Epithelial cell of proximal tubule (primary cell): ENCODE measurements around the gene ECM2. TPM values are rescaled to one million over a fixed set of nuclear protein-coding genes. Genes with fewer than 3 reads are reported as not detected.

Source experiments
- DNase-seq: peaks from one replicate; pipeline ENCODE4 v3.0.0-alpha.2; 2011; ENCODE audit warnings: low read depth
- H3K4me3 ChIP-seq: 2 replicates; pipeline ENCODE4 v1.5.1; 2011; ENCODE audit warnings: low read depth, mild to moderate bottlenecking, low read length
- CTCF ChIP-seq: conservative IDR thresholded peaks from 2 replicates; pipeline ENCODE4 v1.5.1; 2012; ENCODE audit warnings: low read depth, mild to moderate bottlenecking, low read length
- total RNA-seq: library from RNA; depleted of rRNA; stranded (reverse); fragments of >200 nt; gene quantifications from 2 replicates; pipeline ENCODE4 v1.2.3, GENCODE V29; 2015

ECM2 gene
- total RNA-seq, 1 donor from 2014 or later = not detected

- no peak overlapping the region for H3K4me3 ChIP-seq
- TF ChIP-seq CTCF = no peak
Measured at GRCh38 chr9:92527832-92528521, 7.8 kb downstream of the ECM2 start.

GRCh38 chr9:92527291-92527828, 8.4 kb downstream of the ECM2 start:
- H3K4me3 ChIP-seq = no peak overlapping the region
- TF ChIP-seq CTCF = no peak
- no peak for DNase-seq

More at GRCh38 chr9:92527832-92528521, 7.8 kb downstream of the ECM2 start:
- DNase-seq = no peak

- TF ChIP-seq CTCF = no peak
- no peak overlapping the region for H3K4me3 ChIP-seq
- DNase-seq = no peak
Measured at GRCh38 chr9:92525306-92525705, 10.5 kb downstream of the ECM2 start.

- H3K4me3 ChIP-seq = no peak overlapping the region
- DNase-seq = no peak
- TF ChIP-seq CTCF = no peak
Measured at GRCh38 chr9:92524881-92525280, 10.9 kb downstream of the ECM2 start.

- no peak overlapping the region for H3K4me3 ChIP-seq
- no peak for TF ChIP-seq CTCF
- no peak for DNase-seq
Measured at GRCh38 chr9:92522983-92523970, 12.5 kb downstream of the ECM2 start.

- TF ChIP-seq CTCF = no peak
- no peak overlapping the region for H3K4me3 ChIP-seq
- no peak for DNase-seq
Measured at GRCh38 chr9:92520837-92521236, 15.0 kb downstream of the ECM2 start.
